ENCODE results near the gene LTB4R.

The LTB4R gene

GRCh38 chr14:24310646-24311604, at the start of gene LTB4R:
Gene LTB4R (plus strand): TSS chr14:24311502. CDS start chr14:24315652, 4,150 bp downstream.
- no peak for TF ChIP-seq ZFP30 (CRISPR knock-in tag; IDR thresholded peaks at IDR 0.05)
- TF ChIP-seq TSHZ2 (CRISPR knock-in tag; IDR thresholded peaks at IDR 0.05), result no peak
- TF ChIP-seq BACH2 (CRISPR knock-in tag; IDR thresholded peaks at IDR 0.05; ENCODE audit: borderline replicate concordance), result no peak
- TF ChIP-seq, protein P1, sequence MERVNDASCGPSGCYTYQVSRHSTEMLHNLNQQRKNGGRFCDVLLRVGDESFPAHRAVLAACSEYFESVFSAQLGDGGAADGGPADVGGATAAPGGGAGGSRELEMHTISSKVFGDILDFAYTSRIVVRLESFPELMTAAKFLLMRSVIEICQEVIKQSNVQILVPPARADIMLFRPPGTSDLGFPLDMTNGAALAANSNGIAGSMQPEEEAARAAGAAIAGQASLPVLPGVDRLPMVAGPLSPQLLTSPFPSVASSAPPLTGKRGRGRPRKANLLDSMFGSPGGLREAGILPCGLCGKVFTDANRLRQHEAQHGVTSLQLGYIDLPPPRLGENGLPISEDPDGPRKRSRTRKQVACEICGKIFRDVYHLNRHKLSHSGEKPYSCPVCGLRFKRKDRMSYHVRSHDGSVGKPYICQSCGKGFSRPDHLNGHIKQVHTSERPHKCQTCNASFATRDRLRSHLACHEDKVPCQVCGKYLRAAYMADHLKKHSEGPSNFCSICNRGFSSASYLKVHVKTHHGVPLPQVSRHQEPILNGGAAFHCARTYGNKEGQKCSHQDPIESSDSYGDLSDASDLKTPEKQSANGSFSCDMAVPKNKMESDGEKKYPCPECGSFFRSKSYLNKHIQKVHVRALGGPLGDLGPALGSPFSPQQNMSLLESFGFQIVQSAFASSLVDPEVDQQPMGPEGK (CRISPR knock-in tag; IDR thresholded peaks at IDR 0.05; ENCODE audit: borderline replicate concordance), result no peak
- TF ChIP-seq POU6F1 (CRISPR knock-in tag; IDR thresholded peaks at IDR 0.05; ENCODE audit: borderline replicate concordance, low read depth), result no peak
- no peak for TF ChIP-seq GLIS3 (CRISPR knock-in tag; IDR thresholded peaks at IDR 0.05)
- no peak for TF ChIP-seq PPARA (CRISPR knock-in tag; IDR thresholded peaks at IDR 0.05; ENCODE audit: borderline replicate concordance)
- TF ChIP-seq ZC3H10 (CRISPR knock-in tag; IDR thresholded peaks at IDR 0.05), result no peak
- no peak for TF ChIP-seq ISL1 (CRISPR knock-in tag; IDR thresholded peaks at IDR 0.05)
- TF ChIP-seq ZNF70 (CRISPR knock-in tag; IDR thresholded peaks at IDR 0.05), result no peak
- TF ChIP-seq ARNTL (CRISPR knock-in tag; IDR thresholded peaks at IDR 0.05; ENCODE audit: borderline replicate concordance, low read depth), result no peak
- TF ChIP-seq, protein P2, sequence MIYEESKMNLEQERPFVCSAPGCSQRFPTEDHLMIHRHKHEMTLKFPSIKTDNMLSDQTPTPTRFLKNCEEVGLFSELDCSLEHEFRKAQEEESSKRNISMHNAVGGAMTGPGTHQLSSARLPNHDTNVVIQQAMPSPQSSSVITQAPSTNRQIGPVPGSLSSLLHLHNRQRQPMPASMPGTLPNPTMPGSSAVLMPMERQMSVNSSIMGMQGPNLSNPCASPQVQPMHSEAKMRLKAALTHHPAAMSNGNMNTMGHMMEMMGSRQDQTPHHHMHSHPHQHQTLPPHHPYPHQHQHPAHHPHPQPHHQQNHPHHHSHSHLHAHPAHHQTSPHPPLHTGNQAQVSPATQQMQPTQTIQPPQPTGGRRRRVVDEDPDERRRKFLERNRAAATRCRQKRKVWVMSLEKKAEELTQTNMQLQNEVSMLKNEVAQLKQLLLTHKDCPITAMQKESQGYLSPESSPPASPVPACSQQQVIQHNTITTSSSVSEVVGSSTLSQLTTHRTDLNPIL (CRISPR knock-in tag; IDR thresholded peaks at IDR 0.05; ENCODE audit: low read depth), result no peak
- TF ChIP-seq CSRNP3 (CRISPR knock-in tag; IDR thresholded peaks at IDR 0.05), result no peak
- no peak for TF ChIP-seq ZNF565 (CRISPR knock-in tag; conservative IDR thresholded peaks at IDR 0.05; ENCODE audit: low read depth)
- TF ChIP-seq SNAI2 (CRISPR knock-in tag; IDR thresholded peaks at IDR 0.05), result no peak
- no peak for TF ChIP-seq TOX (CRISPR knock-in tag; IDR thresholded peaks at IDR 0.05; ENCODE audit: borderline replicate concordance)
- no peak for ATAC-seq

GRCh38 chr14:24261969-24262327, 49.4 kb upstream of the LTB4R start:
- no peak for ATAC-seq
- no peak for TF ChIP-seq ZNF565 (CRISPR knock-in tag; conservative IDR thresholded peaks at IDR 0.05; ENCODE audit: low read depth)
- TF ChIP-seq OSR1 (CRISPR knock-in tag; IDR thresholded peaks at IDR 0.05), result no peak
- no peak for TF ChIP-seq TCF4 (CRISPR knock-in tag; IDR thresholded peaks at IDR 0.05; ENCODE audit: borderline replicate concordance)

Data from SK-N-SH treated with all-trans-retinoic acid at 6 μM for 48 hours (cell line).